HG03175 (cell line): Measurements from ENCODE around the gene VAPA.

ENCODE experiments used
- ATAC-seq: cut with Tn5 transposase; IDR thresholded peaks from one replicate; pipeline ENCODE4 v1.9.1; 2021; ENCODE audit warnings: mild to moderate bottlenecking, moderate library complexity; ENCODE audit not compliant: unreplicated experiment

Gene VAPA

DNA sequence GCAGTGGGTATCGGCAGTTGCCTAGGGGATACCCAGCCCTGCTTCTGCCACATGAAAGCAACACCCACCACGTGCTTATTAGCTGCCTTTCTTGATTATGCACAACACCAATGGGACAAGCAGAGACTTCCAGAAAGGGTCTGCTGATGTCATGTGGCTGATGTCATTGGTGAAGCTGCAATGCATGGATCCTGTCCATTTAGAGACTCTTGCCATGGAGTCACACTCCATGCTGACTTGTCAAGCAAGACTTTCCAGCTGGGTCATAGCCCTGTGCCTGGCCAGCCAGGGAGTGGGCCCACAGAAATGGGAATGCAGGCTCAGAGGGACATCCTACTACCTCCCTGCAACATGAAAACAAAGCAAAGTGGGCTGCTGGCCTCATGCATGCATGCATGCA lies 81.8 kb downstream of the VAPA start:
- no peak for ATAC-seq

DNA sequence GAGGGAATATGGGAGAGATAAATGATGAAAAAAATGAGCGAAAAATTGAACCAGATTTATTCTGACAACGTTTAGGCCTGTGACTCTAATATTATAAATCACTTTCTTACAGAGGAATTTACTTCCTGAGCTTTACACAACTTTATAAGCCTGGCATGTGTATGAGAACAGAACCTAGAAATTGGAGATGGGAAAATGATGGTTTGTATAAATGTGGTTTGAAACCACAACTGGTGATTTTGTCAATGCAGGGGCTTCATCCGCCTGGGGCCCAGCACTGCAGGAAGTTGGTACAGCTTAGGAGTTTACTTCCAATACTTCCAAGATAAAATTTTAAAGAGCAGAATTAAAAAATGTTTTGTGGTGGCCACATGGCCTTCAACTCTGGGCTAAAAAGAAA lies 82.3 kb downstream of the VAPA start:
- ATAC-seq, result no peak

DNA sequence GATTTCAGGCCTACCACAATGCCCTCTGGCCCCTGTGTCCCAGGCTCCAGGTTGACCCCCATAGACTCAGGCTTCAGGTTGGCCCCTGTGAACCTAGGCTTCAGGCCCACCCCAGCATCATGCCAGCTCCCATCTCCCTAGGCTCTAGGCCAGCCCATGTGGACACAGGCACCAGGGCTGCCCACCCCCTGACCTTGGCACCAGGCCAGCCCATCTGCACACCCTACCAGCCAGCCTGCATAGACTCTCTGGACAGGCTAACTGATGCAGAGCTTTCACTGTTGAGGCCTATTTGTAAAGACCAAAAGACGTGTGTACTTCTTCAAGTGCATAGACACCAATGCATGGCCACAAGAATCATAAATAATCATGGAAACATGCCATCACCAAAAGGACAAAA lies 83.9 kb downstream of the VAPA start:
- ATAC-seq, result no peak

DNA sequence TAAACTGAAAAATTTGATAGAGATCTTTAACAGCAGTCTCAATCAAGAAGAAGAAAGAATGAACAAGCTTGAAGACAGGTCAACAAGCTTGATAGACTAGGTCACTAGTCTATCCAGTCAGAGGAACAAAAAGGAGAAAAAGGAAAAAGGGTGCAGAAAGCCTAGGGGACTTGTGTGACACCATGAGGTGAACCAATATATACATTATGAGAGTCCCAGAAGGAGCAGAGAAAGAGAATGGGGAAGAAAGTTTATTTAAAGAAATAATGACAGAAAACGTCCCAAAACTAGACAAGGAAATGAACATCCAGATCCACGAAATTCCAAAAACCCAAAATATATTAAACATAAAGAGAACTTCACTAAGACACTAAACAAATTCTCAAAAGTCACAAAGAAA lies 84.5 kb downstream of the VAPA start:
- ATAC-seq, result no peak

DNA sequence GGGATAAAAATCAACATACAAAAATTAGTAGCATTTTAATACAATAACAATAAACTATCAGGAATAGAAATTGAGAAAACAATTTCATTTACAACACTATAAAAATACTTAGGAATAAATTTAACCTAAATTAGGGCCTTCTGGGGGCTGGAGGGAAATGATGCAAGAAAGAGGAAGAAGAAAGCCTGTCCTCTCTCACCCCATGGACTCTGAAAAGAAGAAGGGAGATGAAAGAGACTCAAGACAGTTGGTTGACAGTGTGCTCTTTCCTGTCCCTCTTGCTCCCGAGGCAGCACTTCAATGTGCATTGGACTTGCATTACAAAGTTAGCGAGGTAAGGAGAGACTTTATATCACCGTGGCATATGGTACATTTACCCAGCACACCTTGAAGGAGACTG lies 88.5 kb downstream of the VAPA start:
- no peak for ATAC-seq

DNA sequence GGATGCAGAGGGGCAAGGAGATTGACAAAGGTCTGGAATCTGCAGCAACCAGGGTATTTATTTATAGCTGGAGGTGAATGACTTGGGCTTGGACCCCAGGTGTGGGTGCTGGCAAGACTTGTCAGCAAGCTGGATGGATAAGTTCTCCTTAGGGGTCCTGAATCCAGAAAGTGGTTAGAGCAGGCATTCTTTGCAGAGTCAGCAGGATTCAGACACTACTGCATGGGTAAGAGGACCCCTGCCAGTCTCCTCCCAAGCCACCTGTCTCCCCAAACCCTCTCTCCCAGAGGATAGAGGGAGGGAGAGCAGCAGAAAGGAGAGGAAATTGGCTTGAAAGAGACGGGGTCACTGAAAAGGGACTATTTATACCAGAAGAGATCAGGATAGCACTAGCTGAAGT lies 89.5 kb downstream of the VAPA start:
- no peak for ATAC-seq

DNA sequence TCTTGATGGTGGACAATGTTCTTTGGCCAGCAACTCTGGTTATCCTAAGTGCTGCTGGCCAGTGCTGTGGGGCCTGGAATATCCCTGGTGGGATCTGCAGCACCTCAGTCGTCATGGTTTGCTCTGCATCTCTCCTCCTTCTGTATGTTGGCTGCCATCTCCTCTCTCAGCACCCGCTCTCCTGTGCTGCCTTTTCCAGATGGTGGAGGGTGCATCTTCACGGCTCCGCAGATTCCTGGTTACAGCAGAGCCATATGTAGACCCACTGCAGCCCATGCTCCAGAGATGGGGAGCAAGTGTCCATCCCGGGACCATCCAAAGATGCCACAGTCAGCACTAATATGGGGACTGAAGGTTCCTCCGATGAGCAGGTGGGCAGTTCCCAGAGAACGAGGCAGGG lies 90.0 kb downstream of the VAPA start:
- ATAC-seq, result no peak

DNA sequence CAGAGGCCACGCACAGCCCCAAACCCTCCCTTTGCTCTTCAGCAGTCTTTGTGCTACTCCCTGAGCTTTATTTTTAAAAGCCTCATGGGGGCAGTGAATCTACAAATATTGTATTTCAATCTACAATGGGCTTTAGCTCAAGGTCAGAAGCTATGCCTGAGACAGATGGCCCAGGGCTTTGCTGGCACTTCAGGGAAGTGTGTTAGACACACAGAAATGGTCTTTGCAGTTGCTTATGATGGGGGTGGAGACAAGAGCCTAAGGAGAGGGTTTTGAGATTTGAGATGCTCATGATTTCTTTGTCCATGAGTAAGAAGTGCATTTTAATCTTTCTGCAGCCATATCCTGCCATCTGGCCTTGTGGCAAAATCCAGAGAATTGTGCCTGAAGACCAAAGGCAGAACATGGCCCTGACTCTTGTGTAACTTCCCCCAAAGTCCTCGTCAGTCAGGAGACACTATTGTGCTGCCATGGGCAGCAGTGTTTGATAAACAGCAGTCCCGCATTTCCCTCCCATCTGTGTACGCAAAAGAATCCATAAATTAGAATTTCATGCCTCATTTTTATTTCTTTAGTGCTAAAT lies 92.6 kb downstream of the VAPA start:
- no peak for ATAC-seq

DNA sequence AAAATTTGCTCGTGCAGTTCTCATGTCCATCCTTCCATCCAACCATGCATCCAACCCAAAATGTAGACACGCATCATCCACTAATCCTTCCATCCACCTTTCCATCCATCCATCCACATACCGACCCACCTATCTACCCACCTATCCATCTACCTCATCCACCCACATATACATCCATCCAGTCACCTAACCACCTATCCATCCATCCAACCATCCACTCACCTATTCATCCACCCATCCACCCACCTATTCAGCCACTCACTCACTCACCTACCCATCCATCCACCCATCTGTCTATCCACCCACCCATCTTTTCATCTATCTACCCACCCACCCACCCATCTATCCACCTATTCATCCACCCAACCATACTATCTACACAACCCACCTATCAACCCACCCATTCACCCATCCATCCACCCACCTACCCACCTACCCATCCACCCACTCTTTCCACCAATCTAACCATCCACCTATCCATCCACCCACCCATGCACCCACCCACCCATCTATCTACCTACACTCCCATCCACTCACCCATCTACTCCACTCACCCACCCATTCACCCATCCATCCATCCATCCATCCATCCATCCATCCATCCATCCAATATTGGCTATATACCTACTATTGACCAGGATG lies 94.3 kb downstream of the VAPA start:
- no peak for ATAC-seq
